ENCODE results near the gene FAM83E. TPM values are rescaled to one million over a fixed set of nuclear protein-coding genes. Genes with fewer than 3 reads are reported as not detected.

The FAM83E gene
- total and polyA plus RNA-seq, 10 of the 15 experiments (the other 5 are each of a cell fraction or from before 2014, with no cell fraction given) = 0.14 to 2.5 (median 0.33) TPM; not detected in 4

DNA sequence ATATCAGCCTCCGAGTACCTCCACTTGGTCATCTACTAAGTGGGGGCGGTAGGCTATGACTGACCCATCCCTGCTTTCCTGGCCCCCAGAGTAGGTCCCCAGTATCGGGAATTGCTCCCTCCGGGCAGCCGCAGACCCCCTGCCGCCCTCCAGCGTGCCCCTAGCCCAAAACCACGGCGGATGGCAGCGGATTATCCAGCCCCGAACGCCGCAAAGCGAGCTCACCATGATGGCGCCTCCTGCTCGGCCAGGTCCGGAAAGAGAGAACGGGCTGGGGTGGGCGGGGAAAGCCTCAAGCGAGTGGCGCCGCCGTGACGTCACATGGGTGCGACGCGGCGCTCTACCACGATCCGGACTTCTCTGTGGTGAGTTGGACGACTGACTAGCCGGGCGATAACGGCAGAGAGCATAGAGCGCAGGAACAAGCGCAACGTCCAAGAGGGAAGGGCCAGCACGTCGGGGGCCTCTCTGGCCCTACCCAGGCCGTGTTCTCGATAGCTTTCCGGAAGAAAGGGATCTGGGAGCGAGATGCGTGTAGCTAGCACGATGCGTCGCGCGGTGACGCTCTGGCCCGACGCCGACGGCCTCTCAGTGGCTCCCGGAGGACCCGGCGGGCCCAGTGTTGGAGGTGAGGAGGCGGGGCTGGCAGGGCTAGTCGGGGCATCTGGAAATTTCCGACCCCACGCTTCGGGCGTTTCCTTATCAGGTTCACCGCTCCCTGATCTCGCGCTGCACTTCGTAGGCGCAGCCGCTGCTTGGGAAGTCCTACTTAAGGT, 4.2 kb upstream of the FAM83E start, which contains the start of the genes RPL18 and SPHK2 (continued):
- TF ChIP-seq, protein P1, sequence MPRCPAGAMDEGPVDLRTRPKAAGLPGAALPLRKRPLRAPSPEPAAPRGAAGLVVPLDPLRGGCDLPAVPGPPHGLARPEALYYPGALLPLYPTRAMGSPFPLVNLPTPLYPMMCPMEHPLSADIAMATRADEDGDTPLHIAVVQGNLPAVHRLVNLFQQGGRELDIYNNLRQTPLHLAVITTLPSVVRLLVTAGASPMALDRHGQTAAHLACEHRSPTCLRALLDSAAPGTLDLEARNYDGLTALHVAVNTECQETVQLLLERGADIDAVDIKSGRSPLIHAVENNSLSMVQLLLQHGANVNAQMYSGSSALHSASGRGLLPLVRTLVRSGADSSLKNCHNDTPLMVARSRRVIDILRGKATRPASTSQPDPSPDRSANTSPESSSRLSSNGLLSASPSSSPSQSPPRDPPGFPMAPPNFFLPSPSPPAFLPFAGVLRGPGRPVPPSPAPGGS (IDR thresholded peaks at IDR 0.05; ENCODE audit: borderline replicate concordance, insufficient read depth, low read depth, low read length, poor library complexity, severe bottlenecking) = no peak
- no peak for TF ChIP-seq STAT3 (IDR thresholded peaks at IDR 0.05; ENCODE audit: low read depth, low read length)
- TF ChIP-seq HDAC6 (IDR thresholded peaks at IDR 0.05; ENCODE audit: unreplicated experiment) = peak; percentile 75
- TF ChIP-seq MYC (IDR thresholded peaks at IDR 0.05; ENCODE audit: insufficient read depth, insufficient read length, insufficient replicate concordance, low read length, severe bottlenecking) = peak; percentile 81
- peak; percentile 15 for TF ChIP-seq TBL1XR1 (IDR thresholded peaks at IDR 0.05; ENCODE audit: low read depth, low read length)
- no peak for TF ChIP-seq SMC3 (IDR thresholded peaks at IDR 0.05; ENCODE audit: borderline replicate concordance, low read length)
- no peak; the same call in 1 of the 2 replicates for TF ChIP-seq LARP7 (IDR thresholded peaks at IDR 0.05)
- TF ChIP-seq NFYB (IDR thresholded peaks at IDR 0.05; ENCODE audit: insufficient read depth, low read depth, low read length) = peak; percentile 51; the same call in 1 of the 2 replicates
- TF ChIP-seq, protein P2, sequence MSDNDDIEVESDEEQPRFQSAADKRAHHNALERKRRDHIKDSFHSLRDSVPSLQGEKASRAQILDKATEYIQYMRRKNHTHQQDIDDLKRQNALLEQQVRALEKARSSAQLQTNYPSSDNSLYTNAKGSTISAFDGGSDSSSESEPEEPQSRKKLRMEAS (IDR thresholded peaks at IDR 0.05; ENCODE audit: low read depth, low read length) = peak; percentile 68; the same call in 1 of the 2 replicates
- TF ChIP-seq, protein P3, sequence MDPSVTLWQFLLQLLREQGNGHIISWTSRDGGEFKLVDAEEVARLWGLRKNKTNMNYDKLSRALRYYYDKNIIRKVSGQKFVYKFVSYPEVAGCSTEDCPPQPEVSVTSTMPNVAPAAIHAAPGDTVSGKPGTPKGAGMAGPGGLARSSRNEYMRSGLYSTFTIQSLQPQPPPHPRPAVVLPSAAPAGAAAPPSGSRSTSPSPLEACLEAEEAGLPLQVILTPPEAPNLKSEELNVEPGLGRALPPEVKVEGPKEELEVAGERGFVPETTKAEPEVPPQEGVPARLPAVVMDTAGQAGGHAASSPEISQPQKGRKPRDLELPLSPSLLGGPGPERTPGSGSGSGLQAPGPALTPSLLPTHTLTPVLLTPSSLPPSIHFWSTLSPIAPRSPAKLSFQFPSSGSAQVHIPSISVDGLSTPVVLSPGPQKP (IDR thresholded peaks at IDR 0.05; ENCODE audit: low read depth, low read length) = peak; percentile 89
- TF ChIP-seq TCF12 (IDR thresholded peaks at IDR 0.05; ENCODE audit: low read depth, low read length) = peak; percentile 15; the same call in 1 of the 2 replicates
- no peak for TF ChIP-seq CBX3 (IDR thresholded peaks at IDR 0.05; ENCODE audit: borderline replicate concordance, low read depth)
- peak; percentile 6 to 79; a peak in 3 of 4 replicates for TF ChIP-seq BHLHE40 (IDR thresholded peaks at IDR 0.05; ENCODE audit: borderline replicate concordance in 1 of 2, low read depth in 2 of 2, low read length in 1 of 2)
- peak; percentile 92 for TF ChIP-seq MXI1 (IDR thresholded peaks at IDR 0.05; ENCODE audit: low read depth, low read length)
- TF ChIP-seq CBX5 (IDR thresholded peaks at IDR 0.05; ENCODE audit: low read depth) = 0 out of 2 replicates have a peak, but pooled peaks have one; percentile 20
- TF ChIP-seq EZH2 (IDR thresholded peaks at IDR 0.05; ENCODE audit: borderline replicate concordance, control insufficient read depth, low read depth, low read length) = no peak
- TF ChIP-seq EGR1 (IDR thresholded peaks at IDR 0.05; ENCODE audit: borderline replicate concordance in 1 of 2, low read depth in 2 of 2, low read length in 2 of 2) = peak; percentile 84 to 99
- no peak for TF ChIP-seq SUZ12 (IDR thresholded peaks at IDR 0.05; ENCODE audit: unreplicated experiment)

Data from GM12878 (cell line).